ENCODE data around the gene STOML2. TPM values are rescaled to one million over a fixed set of nuclear protein-coding genes. Genes with fewer than 3 reads are reported as not detected.

STOML2 gene
- total and polyA plus RNA-seq, 12 donors, result 47.9 to 186 (median 137) TPM

GRCh38 chr9:35111001-35111933 is 8.3 kb upstream of the STOML2 start:
- H3K9me3 ChIP-seq (replicated peaks in 1 of 3), result no peaks in the 10 kb centered on the region
- intact Hi-C loops (cut with DNase I), result no loop called here

GRCh38 chr9:35110327-35110761 is 7.4 kb upstream of the STOML2 start:
- TF ChIP-seq CTCF (IDR thresholded peaks at IDR 0.05) (no peak), POLR2A (IDR thresholded peaks at IDR 0.05) (no peak)
- Histone ChIP-seq H3K27me3 (no peaks in the 10 kb centered on the region), H3K4me1 (replicated peaks in 1 of 2) (peaks cover 37 to 50% of the 10 kb centered on the region in 2 donors), H3K4me3 (peak overlapping the region in 1 of 4 donors; percentile 75), H3K36me3 (replicated peaks in 1 of 2) (peaks cover 0 to 33% of the 10 kb centered on the region in 2 donors), H3K9me3 (replicated peaks in 1 of 3) (no peaks in the 10 kb centered on the region), H3K27ac (peak overlapping the region in 4 of 5 donors; percentile 69 to 94 (median 86))
- intact Hi-C loops (cut with DNase I), result no loop called here
- WGBS, 4 donors, result 10 to 28% (median 21%) methylated on average over 2 to 3 of the region's 3 CpGs
- DNase-seq, result peak; percentile 62 to 82 (median 80)

More at GRCh38 chr9:35111001-35111933, 8.3 kb upstream of the STOML2 start:
- DNase-seq, result peak; percentile 98 to 100 (median 99)
- 0 to 2% (median 1%) methylated on average over 12 to 57 of the region's 57 CpGs for WGBS, 4 donors
- peak overlapping the region in 3 of 4 donors; percentile 59 to 92 (median 75) for H3K4me3 ChIP-seq
- peaks cover 0 to 24% of the 10 kb centered on the region in 2 donors for H3K36me3 ChIP-seq (replicated peaks in 1 of 2)
- H3K27ac ChIP-seq, result peak overlapping the region; percentile 69 to 94 (median 88)
- peak; percentile 60 to 88 for TF ChIP-seq POLR2A (IDR thresholded peaks at IDR 0.05)
- TF ChIP-seq CTCF (IDR thresholded peaks at IDR 0.05), result no peak
- H3K27me3 ChIP-seq, result no peaks in the 10 kb centered on the region
- peaks cover 37 to 51% of the 10 kb centered on the region in 2 donors for H3K4me1 ChIP-seq (replicated peaks in 1 of 2)

- H3K9me3 ChIP-seq (replicated peaks in 1 of 3), result no peaks in the 10 kb centered on the region
- intact Hi-C loops (cut with DNase I), result no loop called here
- DNase-seq, result peak in 1 of 7 donors; percentile 21
- 56 to 81% (median 63%) methylated on average over 5 to 8 of the region's 8 CpGs for WGBS, 4 donors
- no peak overlapping the region for H3K4me3 ChIP-seq
- no peak overlapping the region for H3K27ac ChIP-seq
- peaks cover 26 to 39% of the 10 kb centered on the region in 2 donors for H3K4me1 ChIP-seq (replicated peaks in 1 of 2)
- H3K36me3 ChIP-seq (replicated peaks in 1 of 2), result peaks cover 0 to 44% of the 10 kb centered on the region in 2 donors
- no peak for TF ChIP-seq CTCF (IDR thresholded peaks at IDR 0.05)
- no peak for TF ChIP-seq POLR2A (IDR thresholded peaks at IDR 0.05)
- H3K27me3 ChIP-seq, result no peaks in the 10 kb centered on the region
Measured at GRCh38 chr9:35108946-35109575, 6.1 kb upstream of the STOML2 start.

- intact Hi-C loops (cut with DNase I), result no loop called here
- Histone ChIP-seq H3K9me3 (replicated peaks in 1 of 3) (no peaks in the 10 kb centered on the region), H3K36me3 (replicated peaks in 1 of 2) (peaks cover 0 to 44% of the 10 kb centered on the region in 2 donors), H3K27me3 (no peaks in the 10 kb centered on the region), H3K4me1 (replicated peaks in 1 of 2) (peaks cover 22 to 36% of the 10 kb centered on the region in 2 donors), H3K4me3 (no peak overlapping the region), H3K27ac (no peak overlapping the region)
- TF ChIP-seq POLR2A (IDR thresholded peaks at IDR 0.05) (no peak), CTCF (IDR thresholded peaks at IDR 0.05) (no peak)
- DNase-seq, result peak in 2 of 7 donors; percentile 12 to 43
- WGBS, 4 donors, result 87 to 95% (median 93%) methylated on average over 6 of the region's 6 CpGs
Measured at GRCh38 chr9:35108461-35108860, 5.5 kb upstream of the STOML2 start.
